Lung (tissue), 12 donors: ENCODE results near the gene C10orf62. TPM values are rescaled to one million over a fixed set of nuclear protein-coding genes. Genes with fewer than 3 reads are reported as not detected.

Experiments used
- ATAC-seq: fragments of 200-7000 bp; cut with Tn5 transposase; one replicate; pipeline ENCODE4 v1.9.1; 2020; ENCODE audit warnings: moderate number of reproducible peaks; ENCODE audit not compliant: insufficient read depth, low FRiP score
- DNase-seq, 3 donors: peaks; one replicate each; pipeline ENCODE4 v3.0.0-alpha.2; 2013 to 2017
- H3K27ac ChIP-seq, 2 donors: one replicate each; pipeline ENCODE4 v1.5.1; 2013; ENCODE audit warnings: mild to moderate bottlenecking in 2 of 2, moderate library complexity in 2 of 2, control low read depth in 1 of 2, inconsistent platforms in 1 of 2, low read depth in 1 of 2, low read length in 1 of 2
- H3K27me3 ChIP-seq, 3 donors: one replicate each; pipeline ENCODE4 v1.5.1; 2013; ENCODE audit warnings: low read length in 2 of 3; ENCODE audit not compliant: control insufficient read depth in 3 of 3, insufficient read depth in 3 of 3
- H3K36me3 ChIP-seq, 4 donors: one replicate each; pipeline ENCODE4 v1.5.1; 2013; ENCODE audit warnings: low read length in 4 of 4, mild to moderate bottlenecking in 1 of 4, moderate library complexity in 1 of 4; ENCODE audit not compliant: control insufficient read depth in 4 of 4, insufficient read depth in 4 of 4
- H3K4me1 ChIP-seq, 5 donors: one replicate each; pipeline ENCODE4 v1.5.1; 2013; ENCODE audit warnings: low read length in 5 of 5, mild to moderate bottlenecking in 2 of 5, moderate library complexity in 1 of 5; ENCODE audit not compliant: control insufficient read depth in 5 of 5, insufficient read depth in 5 of 5
- H3K4me3 ChIP-seq: one replicate; pipeline ENCODE4 v1.5.1; 2013; ENCODE audit warnings: mild to moderate bottlenecking, control low read depth, moderate library complexity
- H3K9ac ChIP-seq, 2 donors: one replicate each; pipeline ENCODE4 v1.5.1; 2013; ENCODE audit warnings: low read length in 2 of 2, control low read depth in 1 of 2; ENCODE audit not compliant: insufficient read depth in 1 of 2
- H3K9me3 ChIP-seq, 4 donors: one replicate each; pipeline ENCODE4 v1.5.1; 2013; ENCODE audit warnings: low read length in 3 of 4, mild to moderate bottlenecking in 1 of 4, moderate library complexity in 1 of 4; ENCODE audit not compliant: control insufficient read depth in 4 of 4, insufficient read depth in 3 of 4
- WGBS, 2 donors: extraction: QIAGEN DNeasy Blood & Tissue Kit; methylation state at CpG; one replicate each; pipeline ENCODE4 v1.1.7; 2013; 5-methylcytosine and 5-hydroxymethylcytosine counted together
- polyA plus RNA-seq, 2 donors: library from polyadenylated mRNA; stranded (reverse); fragments of 200-250 nt; gene quantifications; one replicate each; pipeline ENCODE4 v1.2.1, GENCODE V29; 2013
- total RNA-seq, 2 donors: library from RNA; depleted of rRNA in 1 of 2; stranded (reverse); fragments of >200 nt in 1 of 2; gene quantifications; one replicate each; pipeline ENCODE4 v1.2.1, GENCODE V29; 2014 to 2021
- TF ChIP-seq, protein P1 (sequence below): IDR thresholded peaks from 2 replicates; pipeline ENCODE4 v1.5.1; 2012; ENCODE audit warnings: mild to moderate bottlenecking; ENCODE audit errors: control extremely low read depth, extremely low read depth
- donor health status: control.
- donor health status: control.
- donor health status: Bipolar disorder and iron deficiency.
- donor health status: healthy.
- donor health status: DM: yes; HTN: yes; CAD: no.

C10orf62 gene
- total and polyA plus RNA-seq, 4 donors: 0.21 TPM; not detected in 3

DNA sequence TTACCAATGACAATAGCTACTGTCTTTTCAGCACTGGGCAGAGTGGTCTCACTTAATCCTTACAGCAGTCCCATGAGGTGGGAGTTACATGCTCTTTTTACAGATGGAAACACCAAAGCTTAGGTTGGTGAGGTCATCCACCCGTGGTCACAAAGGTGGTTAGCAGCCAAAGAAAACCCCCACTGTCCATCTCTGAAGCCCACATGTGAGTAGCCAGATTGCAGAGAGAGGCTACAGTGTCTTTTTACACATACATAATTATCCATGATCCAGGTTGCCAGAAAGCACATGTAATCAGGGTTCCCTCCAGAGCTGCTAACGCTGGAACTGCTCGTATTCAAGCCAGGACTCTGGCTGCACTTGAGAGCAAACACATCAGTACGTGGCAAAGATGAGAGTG, 41.6 kb upstream of the C10orf62 start:
- DNase-seq: no peak
- Histone ChIP-seq H3K4me3 (no peak overlapping the region), H3K36me3 (no peaks in the 10 kb centered on the region), H3K27ac (no peak overlapping the region), H3K9ac (no peak overlapping the region), H3K9me3 (no peaks in the 10 kb centered on the region), H3K27me3 (no peaks in the 10 kb centered on the region), H3K4me1 (peaks cover 0 to 15% (median 7%) of the 10 kb centered on the region in 5 donors)
- TF ChIP-seq, protein P1, sequence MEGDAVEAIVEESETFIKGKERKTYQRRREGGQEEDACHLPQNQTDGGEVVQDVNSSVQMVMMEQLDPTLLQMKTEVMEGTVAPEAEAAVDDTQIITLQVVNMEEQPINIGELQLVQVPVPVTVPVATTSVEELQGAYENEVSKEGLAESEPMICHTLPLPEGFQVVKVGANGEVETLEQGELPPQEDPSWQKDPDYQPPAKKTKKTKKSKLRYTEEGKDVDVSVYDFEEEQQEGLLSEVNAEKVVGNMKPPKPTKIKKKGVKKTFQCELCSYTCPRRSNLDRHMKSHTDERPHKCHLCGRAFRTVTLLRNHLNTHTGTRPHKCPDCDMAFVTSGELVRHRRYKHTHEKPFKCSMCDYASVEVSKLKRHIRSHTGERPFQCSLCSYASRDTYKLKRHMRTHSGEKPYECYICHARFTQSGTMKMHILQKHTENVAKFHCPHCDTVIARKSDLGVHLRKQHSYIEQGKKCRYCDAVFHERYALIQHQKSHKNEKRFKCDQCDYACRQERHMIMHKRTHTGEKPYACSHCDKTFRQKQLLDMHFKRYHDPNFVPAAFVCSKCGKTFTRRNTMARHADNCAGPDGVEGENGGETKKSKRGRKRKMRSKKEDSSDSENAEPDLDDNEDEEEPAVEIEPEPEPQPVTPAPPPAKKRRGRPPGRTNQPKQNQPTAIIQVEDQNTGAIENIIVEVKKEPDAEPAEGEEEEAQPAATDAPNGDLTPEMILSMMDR: no peak
- ATAC-seq: no peak
- WGBS, 2 donors: 71 to 86% methylated on average over 4 of the region's 4 CpGs

DNA sequence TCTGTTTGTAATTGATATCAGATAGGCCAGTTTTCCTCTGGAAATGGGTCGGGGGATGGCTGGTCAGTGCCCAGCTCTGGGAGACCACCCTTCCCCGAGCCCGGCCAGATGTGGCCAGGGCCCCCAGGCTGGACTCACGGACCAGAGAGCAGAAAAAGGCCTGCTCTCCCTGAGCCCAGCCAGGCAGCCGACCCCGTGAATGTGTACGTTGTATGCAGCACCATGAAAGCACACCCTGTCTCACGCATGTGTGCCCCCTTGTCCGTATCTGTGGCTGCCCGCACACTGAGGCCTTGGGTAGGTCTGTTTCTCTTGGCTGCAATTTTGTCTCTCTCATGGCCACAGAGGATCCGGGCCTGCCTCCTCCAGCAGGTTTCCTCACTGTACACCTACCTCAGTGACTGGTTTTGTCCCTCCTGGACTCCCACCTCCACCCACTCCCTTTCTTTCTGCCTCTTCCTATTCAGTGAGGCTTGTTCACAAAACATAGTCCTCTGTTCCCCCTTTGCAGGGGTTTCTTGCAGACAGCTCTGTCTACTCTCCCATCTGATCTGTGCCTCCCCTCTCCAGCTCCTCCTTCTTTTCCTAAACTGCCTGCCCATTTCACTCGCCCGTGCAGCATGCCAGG, 40.6 kb upstream of the C10orf62 start:
- TF ChIP-seq, protein P1: no peak
- Histone ChIP-seq H3K4me1 (peaks cover 0 to 15% (median 6%) of the 10 kb centered on the region in 5 donors), H3K36me3 (no peaks in the 10 kb centered on the region), H3K9ac (no peak overlapping the region), H3K27ac (peak overlapping the region in 1 of 2 donors; percentile 3), H3K27me3 (no peaks in the 10 kb centered on the region), H3K9me3 (no peaks in the 10 kb centered on the region), H3K4me3 (no peak overlapping the region)
- 91 to 95% methylated on average over 13 of the region's 13 CpGs for WGBS, 2 donors
- ATAC-seq (no peak), DNase-seq (no peak)

DNA sequence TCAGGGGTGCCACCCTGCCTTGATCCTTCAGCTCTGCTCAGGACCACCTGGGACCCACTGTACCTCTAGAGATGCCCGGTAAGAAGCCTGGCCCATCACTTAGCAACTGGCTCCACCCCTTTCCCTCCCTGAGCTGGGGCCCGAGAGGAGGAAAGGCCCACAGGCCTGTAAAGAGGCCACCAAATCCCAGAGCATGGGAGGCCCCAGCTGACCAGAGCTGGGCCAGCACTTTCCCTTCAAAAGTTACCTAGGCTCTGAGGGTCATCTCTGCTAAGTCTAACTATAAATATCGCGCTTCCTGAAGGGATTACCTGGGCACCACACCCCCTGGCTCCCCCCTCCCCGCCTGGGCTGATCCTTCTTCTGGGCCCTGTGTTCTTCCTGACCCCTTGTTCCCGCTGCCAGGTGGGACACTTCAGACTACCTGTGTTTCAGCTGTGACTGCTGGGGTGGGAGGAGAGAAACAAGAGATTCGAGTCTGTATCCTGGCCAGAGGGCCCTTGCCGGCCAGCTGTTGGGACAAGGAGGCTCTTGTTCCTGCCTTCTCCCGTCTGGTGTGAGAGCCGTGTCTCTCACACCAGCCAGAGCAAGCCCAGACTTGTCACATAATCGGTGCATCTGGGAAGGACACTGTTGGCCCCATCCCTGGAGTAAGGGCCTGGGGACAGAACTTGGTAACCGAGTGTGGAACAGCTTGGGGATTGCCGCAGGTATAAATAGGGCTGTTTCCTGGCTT, 39.8 kb upstream of the C10orf62 start:
- Histone ChIP-seq H3K27me3 (no peaks in the 10 kb centered on the region), H3K9me3 (no peaks in the 10 kb centered on the region), H3K9ac (no peak overlapping the region), H3K36me3 (no peaks in the 10 kb centered on the region), H3K4me1 (peaks cover 0 to 15% (median 6%) of the 10 kb centered on the region in 5 donors), H3K4me3 (no peak overlapping the region), H3K27ac (peak overlapping the region in 1 of 2 donors; percentile 3)
- TF ChIP-seq, protein P1: no peak
- peak; percentile 17 to 51 (median 46) for DNase-seq
- 63 to 76% methylated on average over 13 of the region's 13 CpGs for WGBS, 2 donors
- no peak for ATAC-seq
